Jurkat, Clone E6-1 (cell line): Measurements from ENCODE around the gene PRELP.

Experiments
- DNase-seq: peaks from one replicate; pipeline ENCODE4 v3.0.0-alpha.2; 2011; ENCODE audit warnings: low read depth, low spot score
- H3K4me3 ChIP-seq: 2 replicates; pipeline ENCODE4 v1.5.1; 2011; ENCODE audit warnings: mild to moderate bottlenecking, low read length, control low read depth, moderate library complexity

The PRELP gene

DNA sequence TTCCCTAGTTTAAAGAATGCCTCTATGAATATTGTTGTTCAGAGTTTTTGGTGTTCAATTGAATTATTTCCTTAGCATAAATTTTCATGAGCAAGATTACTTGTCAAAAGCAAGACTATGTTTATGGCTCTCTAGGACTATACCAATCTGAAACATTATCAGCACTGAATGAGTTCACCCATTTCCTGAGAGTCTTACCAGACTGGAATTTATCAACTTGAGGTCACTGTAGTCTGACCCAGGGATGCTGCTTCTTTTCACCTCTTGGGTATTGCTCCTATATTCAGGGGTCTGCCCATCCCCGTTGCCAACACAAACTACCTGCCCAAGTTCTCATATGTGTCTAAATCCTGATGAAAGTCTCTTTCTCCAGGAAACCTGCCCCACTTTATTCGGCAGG is 61.0 kb downstream of the PRELP start:
- DNase-seq = no peak
- no peak overlapping the region for H3K4me3 ChIP-seq

DNA sequence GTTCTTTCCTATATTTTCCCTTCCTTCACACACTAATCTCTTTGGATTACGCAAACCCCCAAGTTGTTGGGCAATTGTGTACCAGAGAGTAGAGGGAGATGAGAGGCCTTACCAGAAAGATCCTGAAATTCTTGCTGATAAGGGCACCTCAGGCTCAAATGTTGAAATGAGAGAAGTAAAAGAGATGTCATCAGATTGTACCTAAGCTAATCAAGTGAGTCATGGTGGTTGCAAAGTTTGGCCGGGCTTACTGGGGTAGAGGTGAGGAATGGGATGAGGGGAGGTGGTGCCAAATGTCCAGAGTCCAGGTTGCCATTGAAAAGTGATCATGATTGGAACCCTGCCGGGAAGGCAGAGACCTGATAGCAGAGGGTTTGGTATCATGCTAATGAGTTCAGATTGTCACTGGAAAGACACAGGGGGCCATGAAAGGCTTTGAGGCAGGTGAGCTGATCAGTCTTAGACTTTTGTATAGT is 61.4 kb downstream of the PRELP start:
- no peak for DNase-seq
- no peak overlapping the region for H3K4me3 ChIP-seq

DNA sequence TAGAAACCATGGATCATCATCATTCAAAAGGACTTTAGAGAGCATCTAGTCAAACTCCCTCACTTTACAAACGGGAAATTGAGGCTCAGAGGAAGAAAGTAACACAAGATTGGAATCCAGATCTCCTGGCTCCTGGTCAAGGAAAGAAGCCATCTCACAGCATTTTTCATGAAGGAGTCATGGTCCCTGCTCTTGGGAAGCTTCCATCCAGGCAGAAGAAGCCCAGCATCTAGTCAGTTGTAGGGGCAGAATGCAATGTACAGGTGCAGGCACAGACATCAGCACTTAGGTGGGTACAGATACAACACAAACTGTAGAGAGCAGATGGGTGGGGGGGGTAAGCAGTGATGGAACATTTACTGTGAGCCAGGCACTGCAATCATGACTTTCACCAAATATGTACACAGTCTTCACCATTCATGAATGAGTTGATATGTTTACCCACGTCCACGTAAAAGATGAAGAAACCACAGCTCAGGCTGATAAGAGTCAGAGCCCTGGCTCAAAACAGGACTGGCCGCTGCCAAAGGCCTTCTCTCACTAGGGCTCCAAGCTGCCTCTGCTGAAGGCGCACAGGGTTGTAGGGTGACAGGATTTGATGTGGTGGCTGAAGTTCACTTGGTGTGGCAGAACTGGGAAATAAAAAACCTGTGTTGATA is 62.3 kb downstream of the PRELP start:
- no peak overlapping the region for H3K4me3 ChIP-seq
- DNase-seq = no peak

DNA sequence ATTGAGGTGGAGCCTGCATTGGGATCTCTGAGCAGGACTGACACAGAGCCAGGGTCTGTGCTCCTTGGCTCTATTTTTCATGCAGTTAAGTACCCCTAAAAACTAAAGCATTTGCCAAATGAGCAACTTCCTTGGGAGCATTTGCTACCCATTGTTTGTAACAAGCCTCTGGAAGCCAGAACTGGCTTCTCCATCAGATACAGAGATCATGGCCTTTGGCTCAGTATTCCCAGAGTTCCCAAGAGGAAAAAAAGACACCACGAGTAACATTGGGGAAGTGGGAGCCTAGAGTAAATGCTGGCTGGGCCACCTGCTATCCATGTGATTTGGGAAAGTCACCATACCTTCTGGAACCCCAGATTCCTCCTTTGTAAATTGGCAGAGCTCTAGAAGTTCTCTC is 63.1 kb downstream of the PRELP start:
- H3K4me3 ChIP-seq = no peak overlapping the region
- no peak for DNase-seq

DNA sequence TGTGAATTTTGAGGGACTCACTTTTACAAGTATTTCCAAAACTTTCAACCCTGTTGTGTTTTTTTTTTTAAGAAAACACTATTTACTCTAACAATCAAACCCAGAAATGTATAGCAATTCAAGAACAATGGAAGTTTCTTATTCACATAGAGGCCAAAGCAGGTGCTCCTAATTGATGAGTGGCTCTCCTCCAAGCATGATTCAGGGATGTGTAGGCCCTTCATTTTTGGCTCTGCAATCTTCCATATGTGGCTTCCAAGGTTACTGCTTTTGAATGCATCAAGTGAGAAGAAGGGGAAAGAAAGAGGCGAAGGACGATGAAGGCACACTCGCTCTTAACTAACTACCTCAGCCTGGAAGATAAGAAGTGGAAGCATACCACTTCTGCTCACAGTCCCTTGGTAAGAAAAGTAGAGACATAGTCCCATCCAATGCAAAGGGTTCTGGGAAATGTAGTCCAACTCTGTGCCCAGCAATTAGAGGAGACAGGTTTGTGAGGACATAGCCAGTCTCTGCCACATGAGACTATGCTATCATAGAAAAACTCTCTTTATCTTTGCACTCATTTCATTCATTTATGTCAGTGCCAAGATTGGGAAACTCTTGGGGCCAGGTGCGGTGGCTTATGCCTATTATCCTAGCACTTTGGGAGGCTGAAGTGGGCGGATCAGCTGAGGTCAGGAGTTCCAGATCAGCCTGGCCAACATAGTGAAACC is 64.4 kb downstream of the PRELP start:
- no peak for DNase-seq
- no peak overlapping the region for H3K4me3 ChIP-seq
